ENCODE measurements around the gene EIF4B. TPM values are rescaled to one million over a fixed set of nuclear protein-coding genes. Genes with fewer than 3 reads are reported as not detected.
A peak's percentile ranks its signal among the peaks of the same experiment; 100 is the strongest.

EIF4B gene
- total and polyA plus RNA-seq, 4 donors = 147 to 439 (median 306) TPM

GRCh38 chr12:52975204-52975603 lies 31.1 kb upstream of the EIF4B start:
- H3K36me3 ChIP-seq (ENCODE audit: control insufficient read depth in 1 of 2, insufficient read depth in 2 of 2, low read length in 1 of 2) = no peaks in the 10 kb centered on the region
- no peaks in the 10 kb centered on the region for H3K9me3 ChIP-seq (ENCODE audit: control insufficient read depth, low read length)
- peaks cover 0 to 4% of the 10 kb centered on the region in 2 donors for H3K4me1 ChIP-seq (ENCODE audit: control insufficient read depth in 1 of 2, insufficient read depth in 2 of 2, low read length in 2 of 2)
- no peak overlapping the region for H3K27ac ChIP-seq (ENCODE audit: low read depth in 1 of 2, low read length in 2 of 2)
- intact Hi-C loops (cut with DNase I) = loop anchor here (5.0 to 10.0 kb wide), 4 partner anchors 73 to 820 kb away; no protein-coding TSS in a partner anchor
- H3K4me3 ChIP-seq (ENCODE audit: low read length in 2 of 2) = no peak overlapping the region
- DNase-seq (no peak), ATAC-seq (ENCODE audit: low FRiP score) (peak; percentile 14)
- 54 to 62% methylated on average over 3 of the region's 3 CpGs for WGBS, 2 donors
- no peaks in the 10 kb centered on the region for H3K27me3 ChIP-seq (ENCODE audit: control insufficient read depth in 1 of 2, insufficient read depth in 2 of 2, low read length in 1 of 2)

DNA sequence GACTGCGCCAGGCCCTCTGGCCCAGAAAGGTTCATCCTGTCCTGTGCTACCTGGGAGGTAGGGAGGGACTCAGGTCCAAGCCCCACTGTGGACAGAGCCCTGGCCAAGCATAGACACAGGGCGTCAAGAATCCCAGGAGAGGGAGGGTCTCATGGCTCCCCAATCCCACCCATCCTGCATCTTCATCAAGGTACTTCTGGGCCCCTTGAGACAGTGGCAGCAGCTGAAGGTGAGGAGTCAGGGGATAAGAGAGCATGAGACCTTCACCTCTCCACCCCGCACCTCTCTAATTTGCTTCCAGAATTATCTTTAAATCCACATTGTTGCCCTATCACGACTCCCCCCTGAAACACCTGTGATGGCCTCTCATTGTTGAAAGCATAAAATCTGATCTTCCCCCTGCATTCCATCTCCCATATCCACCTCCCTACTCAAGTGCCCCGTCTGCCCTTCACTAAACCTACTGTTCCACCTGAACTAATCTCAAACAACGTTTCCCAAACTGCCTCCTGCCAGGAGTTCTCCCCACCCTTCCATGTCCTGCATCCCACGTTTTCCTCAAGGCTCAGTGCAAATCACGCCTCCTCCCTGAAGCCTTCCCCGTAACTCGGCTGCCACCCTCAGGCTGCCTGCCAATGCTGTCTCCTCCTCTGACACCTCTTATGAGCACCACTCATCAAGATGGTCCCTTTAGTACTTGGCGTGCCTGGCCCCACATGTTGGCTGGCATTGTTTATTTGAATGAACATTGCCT lies 30.3 kb upstream of the EIF4B start:
- DNase-seq (no peak), ATAC-seq (ENCODE audit: low FRiP score) (no peak)
- 81 to 86% methylated on average over 11 of the region's 11 CpGs for WGBS, 2 donors
- Histone ChIP-seq H3K4me1 (ENCODE audit: control insufficient read depth in 1 of 2, insufficient read depth in 2 of 2, low read length in 2 of 2) (peaks cover 0 to 4% of the 10 kb centered on the region in 2 donors), H3K4me3 (ENCODE audit: low read length in 2 of 2) (no peak overlapping the region), H3K36me3 (ENCODE audit: control insufficient read depth in 1 of 2, insufficient read depth in 2 of 2, low read length in 1 of 2) (no peaks in the 10 kb centered on the region), H3K27ac (ENCODE audit: low read depth in 1 of 2, low read length in 2 of 2) (no peak overlapping the region), H3K27me3 (ENCODE audit: control insufficient read depth in 1 of 2, insufficient read depth in 2 of 2, low read length in 1 of 2) (no peaks in the 10 kb centered on the region), H3K9me3 (ENCODE audit: control insufficient read depth, low read length) (no peaks in the 10 kb centered on the region)
- intact Hi-C loops (cut with DNase I) = loop anchor here (5.0 to 10.0 kb wide), 4 partner anchors 74 to 821 kb away; no protein-coding TSS in a partner anchor

DNA sequence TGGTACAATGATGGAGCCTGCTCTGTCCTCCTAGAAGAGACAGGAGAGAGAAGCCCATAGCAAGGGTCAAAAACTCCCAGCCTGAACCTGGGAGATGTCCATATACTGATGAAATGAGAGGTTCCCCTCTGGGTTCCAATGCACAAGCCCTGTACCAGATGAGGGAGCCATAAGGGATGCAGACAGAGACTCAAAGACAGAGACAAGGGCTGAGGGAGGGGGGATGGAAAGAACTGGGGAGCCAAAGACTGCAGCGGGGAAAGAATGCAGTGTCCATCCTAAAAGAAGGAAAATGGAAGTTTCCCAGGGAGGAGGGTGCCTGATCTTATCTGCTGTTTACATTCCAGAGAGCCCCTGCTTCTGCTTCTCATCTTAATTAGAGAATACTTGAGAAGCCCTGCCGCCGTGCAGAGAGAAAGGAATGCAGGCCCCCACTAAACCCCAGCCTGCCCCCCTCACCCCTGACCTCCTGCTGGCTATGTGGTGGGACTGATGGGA lies 29.6 kb upstream of the EIF4B start:
- H3K4me3 ChIP-seq (ENCODE audit: low read length in 2 of 2) = no peak overlapping the region
- H3K27me3 ChIP-seq (ENCODE audit: control insufficient read depth in 1 of 2, insufficient read depth in 2 of 2, low read length in 1 of 2) = no peaks in the 10 kb centered on the region
- no peak for ATAC-seq (ENCODE audit: low FRiP score)
- intact Hi-C loops (cut with DNase I) = loop anchor here (5.0 to 10.0 kb wide), 4 partner anchors 74 to 822 kb away; no protein-coding TSS in a partner anchor
- DNase-seq = no peak
- no peaks in the 10 kb centered on the region for H3K36me3 ChIP-seq (ENCODE audit: control insufficient read depth in 1 of 2, insufficient read depth in 2 of 2, low read length in 1 of 2)
- H3K4me1 ChIP-seq (ENCODE audit: control insufficient read depth in 1 of 2, insufficient read depth in 2 of 2, low read length in 2 of 2) = peaks cover 0 to 4% of the 10 kb centered on the region in 2 donors
- WGBS, 2 donors = 51 to 52% methylated on average over 3 of the region's 3 CpGs
- H3K9me3 ChIP-seq (ENCODE audit: control insufficient read depth, low read length) = no peaks in the 10 kb centered on the region
- H3K27ac ChIP-seq (ENCODE audit: low read depth in 1 of 2, low read length in 2 of 2) = no peak overlapping the region

- WGBS, 2 donors = 80 to 89% methylated on average over 4 of the region's 4 CpGs
- H3K4me1 ChIP-seq (ENCODE audit: control insufficient read depth in 1 of 2, insufficient read depth in 2 of 2, low read length in 2 of 2) = peaks cover 0 to 4% of the 10 kb centered on the region in 2 donors
- no peak for ATAC-seq (ENCODE audit: low FRiP score)
These were observed 29.1 kb upstream of the EIF4B start for GRCh38 chr12:52977170-52977569.

GRCh38 chr12:52980096-52980649 lies 26.1 kb upstream of the EIF4B start:
- no peak for DNase-seq
- intact Hi-C loops (cut with DNase I) = loop anchor here (1.0 to 5.0 kb wide), 3 partner anchors 95 to 823 kb away; no protein-coding TSS in a partner anchor
- 36 to 41% methylated on average over 4 of the region's 4 CpGs for WGBS, 2 donors
- no peaks in the 10 kb centered on the region for H3K36me3 ChIP-seq (ENCODE audit: control insufficient read depth in 1 of 2, insufficient read depth in 2 of 2, low read length in 1 of 2)
- no peaks in the 10 kb centered on the region for H3K9me3 ChIP-seq (ENCODE audit: control insufficient read depth, low read length)
- peaks cover 0 to under 1% of the 10 kb centered on the region in 2 donors for H3K4me1 ChIP-seq (ENCODE audit: control insufficient read depth in 1 of 2, insufficient read depth in 2 of 2, low read length in 2 of 2)
- no peaks in the 10 kb centered on the region for H3K27me3 ChIP-seq (ENCODE audit: control insufficient read depth in 1 of 2, insufficient read depth in 2 of 2, low read length in 1 of 2)
- no peak for ATAC-seq (ENCODE audit: low FRiP score)
- H3K27ac ChIP-seq (ENCODE audit: low read depth in 1 of 2, low read length in 2 of 2) = no peak overlapping the region
- no peak overlapping the region for H3K4me3 ChIP-seq (ENCODE audit: low read length in 2 of 2)

More at GRCh38 chr12:52977170-52977569, 29.1 kb upstream of the EIF4B start:
- H3K4me3 ChIP-seq (ENCODE audit: low read length in 2 of 2) = no peak overlapping the region
- no peaks in the 10 kb centered on the region for H3K36me3 ChIP-seq (ENCODE audit: control insufficient read depth in 1 of 2, insufficient read depth in 2 of 2, low read length in 1 of 2)
- H3K27me3 ChIP-seq (ENCODE audit: control insufficient read depth in 1 of 2, insufficient read depth in 2 of 2, low read length in 1 of 2) = no peaks in the 10 kb centered on the region
- H3K27ac ChIP-seq (ENCODE audit: low read depth in 1 of 2, low read length in 2 of 2) = no peak overlapping the region
- intact Hi-C loops (cut with DNase I) = loop anchor here (5.0 to 10.0 kb wide), 4 partner anchors 75 to 822 kb away; no protein-coding TSS in a partner anchor
- no peaks in the 10 kb centered on the region for H3K9me3 ChIP-seq (ENCODE audit: control insufficient read depth, low read length)
- no peak for DNase-seq

DNA sequence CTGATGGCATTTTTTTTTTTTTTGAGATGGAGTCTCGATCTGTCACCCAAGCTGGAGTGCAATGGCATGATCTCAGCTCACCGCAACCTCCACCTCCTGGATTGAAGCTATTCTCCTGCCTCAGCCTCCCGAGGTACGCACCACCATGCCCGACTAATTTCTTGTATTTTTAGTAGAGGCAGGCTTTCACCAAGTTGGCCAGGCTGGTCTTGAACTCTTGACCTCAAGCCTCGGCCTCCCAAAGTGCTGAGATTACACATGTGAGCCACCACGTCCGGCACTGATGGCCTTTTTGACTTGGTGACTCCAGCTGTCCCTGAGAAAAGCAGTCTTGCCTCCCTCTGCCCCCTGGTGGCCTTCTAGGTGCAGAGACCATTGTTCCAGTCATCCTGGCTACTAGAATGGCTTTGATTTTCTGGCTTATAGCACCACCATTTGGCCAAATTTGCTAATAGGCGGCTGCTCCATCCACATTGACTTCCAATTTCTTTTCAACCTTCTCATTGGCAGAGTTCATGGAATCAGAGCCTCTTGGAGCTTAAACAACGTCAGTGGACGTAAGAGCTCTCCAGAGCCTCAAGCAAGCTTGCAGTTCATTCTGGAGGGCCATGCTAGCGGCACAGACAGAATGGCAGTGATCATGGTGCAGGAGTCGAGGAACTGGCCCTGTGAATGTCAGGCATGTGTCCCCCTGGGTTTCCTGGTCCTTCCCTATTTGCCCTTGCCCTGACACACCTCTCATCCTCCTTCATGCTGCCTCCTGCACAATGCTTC lies 25.4 kb upstream of the EIF4B start:
- intact Hi-C loops (cut with DNase I) = loop anchor here (1.0 to 5.0 kb wide), 3 partner anchors 96 to 824 kb away; no protein-coding TSS in a partner anchor

GRCh38 chr12:52984136-52984535 lies 22.1 kb upstream of the EIF4B start:
- no peaks in the 10 kb centered on the region for H3K4me1 ChIP-seq (ENCODE audit: control insufficient read depth in 1 of 2, insufficient read depth in 2 of 2, low read length in 2 of 2)
- H3K36me3 ChIP-seq (ENCODE audit: control insufficient read depth in 1 of 2, insufficient read depth in 2 of 2, low read length in 1 of 2) = no peaks in the 10 kb centered on the region
- no peak overlapping the region for H3K4me3 ChIP-seq (ENCODE audit: low read length in 2 of 2)
- H3K27ac ChIP-seq (ENCODE audit: low read depth in 1 of 2, low read length in 2 of 2) = no peak overlapping the region
- WGBS, 2 donors = 91 to 94% methylated on average over 1 of the region's 1 CpG
- H3K27me3 ChIP-seq (ENCODE audit: control insufficient read depth in 1 of 2, insufficient read depth in 2 of 2, low read length in 1 of 2) = no peaks in the 10 kb centered on the region
- DNase-seq (no peak), ATAC-seq (ENCODE audit: low FRiP score) (no peak)
- intact Hi-C loops (cut with DNase I) = loop anchor here in 1 of 2 donors (5.0 kb wide), 1 partner anchor 827 kb away; no protein-coding TSS in a partner anchor
- no peaks in the 10 kb centered on the region for H3K9me3 ChIP-seq (ENCODE audit: control insufficient read depth, low read length)

More for the DNA sequence above, 25.4 kb upstream of the EIF4B start:
- H3K27me3 ChIP-seq (ENCODE audit: control insufficient read depth in 1 of 2, insufficient read depth in 2 of 2, low read length in 1 of 2) = no peaks in the 10 kb centered on the region
- no peaks in the 10 kb centered on the region for H3K9me3 ChIP-seq (ENCODE audit: control insufficient read depth, low read length)
- no peak overlapping the region for H3K27ac ChIP-seq (ENCODE audit: low read depth in 1 of 2, low read length in 2 of 2)
- WGBS, 2 donors = 29% methylated on average over 13 of the region's 13 CpGs
- no peaks in the 10 kb centered on the region for H3K36me3 ChIP-seq (ENCODE audit: control insufficient read depth in 1 of 2, insufficient read depth in 2 of 2, low read length in 1 of 2)
- DNase-seq (peak; percentile 91 to 93), ATAC-seq (ENCODE audit: low FRiP score) (peak; percentile 87)
- H3K4me3 ChIP-seq (ENCODE audit: low read length in 2 of 2) = no peak overlapping the region
- no peaks in the 10 kb centered on the region for H3K4me1 ChIP-seq (ENCODE audit: control insufficient read depth in 1 of 2, insufficient read depth in 2 of 2, low read length in 2 of 2)

DNA sequence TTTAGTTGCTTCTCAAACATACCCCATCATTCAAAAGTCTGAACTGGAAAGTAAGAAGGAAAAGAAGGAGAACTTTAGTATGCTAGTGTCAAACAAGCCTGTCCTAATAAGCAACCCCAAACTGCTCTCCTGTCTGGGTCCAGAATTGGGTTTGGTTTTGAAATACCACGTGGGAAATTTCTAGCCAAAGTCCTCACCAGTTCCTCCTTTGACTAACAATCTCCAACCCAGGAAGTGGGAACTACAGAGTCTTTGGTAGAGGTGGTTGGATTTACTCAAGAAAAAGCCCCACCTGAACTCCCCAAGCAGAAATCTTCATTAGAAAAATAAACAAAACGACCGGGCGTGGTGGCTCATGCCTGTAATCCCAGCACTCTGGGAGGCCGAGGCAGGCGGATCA lies 17.4 kb upstream of the EIF4B start:
- no peaks in the 10 kb centered on the region for H3K4me1 ChIP-seq (ENCODE audit: control insufficient read depth in 1 of 2, insufficient read depth in 2 of 2, low read length in 2 of 2)
- H3K4me3 ChIP-seq (ENCODE audit: low read length in 2 of 2) = no peak overlapping the region
- ATAC-seq (ENCODE audit: low FRiP score) (no peak), DNase-seq (peak in 1 of 2 donors; percentile 27)
- 83 to 85% methylated on average over 6 of the region's 6 CpGs for WGBS, 2 donors
- H3K36me3 ChIP-seq (ENCODE audit: control insufficient read depth in 1 of 2, insufficient read depth in 2 of 2, low read length in 1 of 2) = no peaks in the 10 kb centered on the region
- no peaks in the 10 kb centered on the region for H3K27me3 ChIP-seq (ENCODE audit: control insufficient read depth in 1 of 2, insufficient read depth in 2 of 2, low read length in 1 of 2)
- H3K27ac ChIP-seq (ENCODE audit: low read depth in 1 of 2, low read length in 2 of 2) = no peak overlapping the region
- no peaks in the 10 kb centered on the region for H3K9me3 ChIP-seq (ENCODE audit: control insufficient read depth, low read length)
- intact Hi-C loops (cut with DNase I) = no loop called here

All from aorta (tissue), 5 donors.